CD8-positive, alpha-beta memory T cell (primary cell): ENCODE data around the gene RUBCN. TPM values are rescaled to one million over a fixed set of nuclear protein-coding genes. Genes with fewer than 3 reads are reported as not detected.

Experiments
- polyA plus RNA-seq: library from polyadenylated mRNA; unstranded; fragments of 300-500 nt; fragmentation: Illumina TruSeq; gene quantifications from one replicate; pipeline ENCODE4 v1.2.3, GENCODE V29; 2021
- total RNA-seq, 2 experiments: library from RNA; stranded (reverse); gene quantifications; one replicate each; pipeline ENCODE4 v1.2.3, GENCODE V29; 2021

The RUBCN gene
- total and polyA plus RNA-seq, 3 experiments from 2014 or later: 26.6 to 45.9 (median 43.2) TPM

Other genes starting within 250 kb of the RUBCN start
- gene BDH1, start 180.9 kb downstream of the RUBCN start, total RNA-seq: 10 to 100 TPM; 59.3 to 64.6 TPM
- 21.4 TPM for gene BDH1, start 180.9 kb downstream of the RUBCN start, polyA plus RNA-seq
- gene FYTTD1, start 13.0 kb upstream of the RUBCN start, total RNA-seq: 10 to 100 TPM; 47.6 to 54.8 TPM
- gene FYTTD1, start 13.0 kb upstream of the RUBCN start, polyA plus RNA-seq: 102 TPM
- 10 to 100 TPM; 51.2 to 56.3 TPM for gene LRCH3, start 54.4 kb upstream of the RUBCN start, total RNA-seq
- gene LRCH3, start 54.4 kb upstream of the RUBCN start, polyA plus RNA-seq: 26.5 TPM
- gene RPL35A, start 213.3 kb upstream of the RUBCN start, total RNA-seq: 1,000 to 10,000 TPM; 1,301 to 1,320 TPM
- 1,628 TPM for gene RPL35A, start 213.3 kb upstream of the RUBCN start, polyA plus RNA-seq
- 1 to 10 TPM; 7.3 to 7.4 TPM for gene LMLN, start 223.3 kb upstream of the RUBCN start, total RNA-seq
- gene LMLN, start 223.3 kb upstream of the RUBCN start, polyA plus RNA-seq: 2.4 TPM